HEK293T (cell line): ENCODE data around the gene SAA4.

Source experiments
- CTCF ChIA-PET: fragments of 350-600 bp; formaldehyde crosslinking; extraction: SDS; loops from one replicate; lab custom pipeline; 2021; ENCODE audit warnings: antibody characterized with exemption, inconsistent platforms; lab: Yijun Ruan, JAX
- POLR2A ChIA-PET: fragments of 350-600 bp; formaldehyde crosslinking; extraction: SDS; loops from one replicate; lab custom pipeline; 2020; ENCODE audit warnings: antibody characterized with exemption, inconsistent platforms; lab: Yijun Ruan, JAX
- DNase-seq: peaks from one replicate; pipeline ENCODE4 v3.0.0; 2012; ENCODE audit warnings: mixed read lengths; ENCODE audit errors: extremely low spot score
- ARNT ChIP-seq: fragments of 450-650 bp; IDR thresholded peaks from 2 replicates; pipeline ENCODE4 v1.6.1; 2017; ENCODE audit warnings: mild to moderate bottlenecking
- BHLHE40 ChIP-seq: fragments of 450-650 bp; IDR thresholded peaks from 2 replicates; pipeline ENCODE4 v1.6.1; 2016; ENCODE audit warnings: mild to moderate bottlenecking, moderate library complexity, borderline replicate concordance
- CTBP1 ChIP-seq: fragments of 450-650 bp; IDR thresholded peaks from 2 replicates; pipeline ENCODE4 v1.6.1; 2016; ENCODE audit warnings: borderline replicate concordance
- ELF4 ChIP-seq: fragments of 450-650 bp; IDR thresholded peaks from 2 replicates; pipeline ENCODE4 v1.6.1; 2017; ENCODE audit warnings: antibody characterized with exemption
- FOXA1 ChIP-seq: fragments of 450-650 bp; IDR thresholded peaks from 2 replicates; pipeline ENCODE4 v1.6.1; 2016; ENCODE audit warnings: mild to moderate bottlenecking
- FOXK2 ChIP-seq: fragments of 450-650 bp; IDR thresholded peaks from 2 replicates; pipeline ENCODE4 v1.6.1; 2016; ENCODE audit warnings: mild to moderate bottlenecking
- FOXM1 ChIP-seq: fragments of 450-650 bp; IDR thresholded peaks from 2 replicates; pipeline ENCODE4 v1.6.1; 2017; ENCODE audit warnings: mild to moderate bottlenecking, borderline replicate concordance
- HDGF ChIP-seq: fragments of 450-650 bp; IDR thresholded peaks from 2 replicates; pipeline ENCODE4 v1.6.1; 2017; ENCODE audit warnings: antibody characterized with exemption, borderline replicate concordance
- L3MBTL2 ChIP-seq: fragments of 450-650 bp; conservative IDR thresholded peaks from 2 replicates; pipeline ENCODE4 v1.6.1; 2016; ENCODE audit warnings: mild to moderate bottlenecking
- LEF1 ChIP-seq: fragments of 450-650 bp; IDR thresholded peaks from 2 replicates; pipeline ENCODE4 v1.6.1; 2017; ENCODE audit warnings: mild to moderate bottlenecking, borderline replicate concordance
- NFRKB ChIP-seq: fragments of 450-650 bp; IDR thresholded peaks from 2 replicates; pipeline ENCODE4 v1.6.1; 2016; ENCODE audit warnings: mild to moderate bottlenecking, moderate library complexity
- PKNOX1 ChIP-seq: fragments of 450-650 bp; IDR thresholded peaks from 2 replicates; pipeline ENCODE4 v1.6.1; 2016
- SP1 ChIP-seq: fragments of 450-650 bp; IDR thresholded peaks from 2 replicates; pipeline ENCODE4 v1.6.1; 2017
- SUZ12 ChIP-seq: fragments of 450-650 bp; IDR thresholded peaks from 2 replicates; pipeline ENCODE4 v1.6.1; 2016; ENCODE audit warnings: mild to moderate bottlenecking
- TARDBP ChIP-seq: fragments of 450-650 bp; IDR thresholded peaks from 2 replicates; pipeline ENCODE4 v1.6.1; 2016
- ZNF384 ChIP-seq: fragments of 450-650 bp; IDR thresholded peaks from 2 replicates; pipeline ENCODE4 v1.6.1; 2016

The SAA4 gene

GRCh38 chr11:18236664-18237356, at the start of gene SAA4:
Gene SAA4 (minus strand): TSS chr11:18236802. CDS start chr11:18235926, 876 bp downstream.
- TF ChIP-seq SP1: no peak
- TF ChIP-seq PKNOX1: no peak
- TF ChIP-seq LEF1: no peak
- TF ChIP-seq ZNF384: no peak
- ChIA-PET CTCF (interaction anchor here (0.7 kb wide), 1 partner anchor 33 kb away, joined by 3 read pairs; no protein-coding TSS in a partner anchor), POLR2A (no interaction called here)
- no peak for DNase-seq

GRCh38 chr11:18285841-18286240, 49.2 kb upstream of the SAA4 start:
- TF ChIP-seq TARDBP: no peak
- TF ChIP-seq SP1: no peak
- TF ChIP-seq ELF4: no peak
- TF ChIP-seq ARNT: no peak
- no peak for TF ChIP-seq FOXK2
- TF ChIP-seq L3MBTL2: no peak
- no peak for TF ChIP-seq CTBP1
- no peak for TF ChIP-seq FOXA1
- TF ChIP-seq HDGF: no peak
- ChIA-PET POLR2A (no interaction called here), CTCF (no interaction called here)
- no peak for DNase-seq

- ChIA-PET POLR2A (no interaction called here), CTCF (interaction anchor here (0.7 kb wide), 1 partner anchor 631 kb away, joined by 3 read pairs; no protein-coding TSS in a partner anchor)
- TF ChIP-seq SP1 (no peak), HDGF (no peak), FOXK2 (no peak), ARNT (no peak), PKNOX1 (no peak)
- DNase-seq: no peak
These were observed 46.0 kb upstream of the SAA4 start for GRCh38 chr11:18282626-18283025.

- POLR2A ChIA-PET: no interaction called here
- TF ChIP-seq SP1: no peak
- no peak for TF ChIP-seq ZNF384
- TF ChIP-seq FOXM1: no peak
- no peak for TF ChIP-seq HDGF
- TF ChIP-seq L3MBTL2: no peak
- no peak for TF ChIP-seq BHLHE40
- no peak for TF ChIP-seq CTBP1
- TF ChIP-seq LEF1: no peak
- no peak for TF ChIP-seq NFRKB
- no peak for DNase-seq
- CTCF ChIA-PET: no interaction called here
These were observed 43.9 kb upstream of the SAA4 start for GRCh38 chr11:18280438-18281045.

GRCh38 chr11:18277565-18278271, 41.1 kb upstream of the SAA4 start:
- no peak for TF ChIP-seq LEF1
- no peak for TF ChIP-seq FOXA1
- no peak for TF ChIP-seq HDGF
- TF ChIP-seq FOXM1: no peak
- TF ChIP-seq ARNT: no peak
- no peak for TF ChIP-seq SUZ12
- no peak for TF ChIP-seq ELF4
- TF ChIP-seq PKNOX1: no peak
- no peak for TF ChIP-seq TARDBP
- TF ChIP-seq ZNF384: no peak
- TF ChIP-seq SP1: no peak
- no peak for TF ChIP-seq FOXK2
- no peak for TF ChIP-seq L3MBTL2
- no peak for TF ChIP-seq CTBP1
- POLR2A ChIA-PET: no interaction called here
- no peak for DNase-seq
- CTCF ChIA-PET: no interaction called here

GRCh38 chr11:18271206-18271605, 34.6 kb upstream of the SAA4 start:
- POLR2A ChIA-PET: no interaction called here
- CTCF ChIA-PET: no interaction called here
- TF ChIP-seq SP1: no peak
- no peak for TF ChIP-seq FOXK2
- no peak for TF ChIP-seq ARNT
- no peak for TF ChIP-seq L3MBTL2
- TF ChIP-seq BHLHE40: no peak
- TF ChIP-seq LEF1: no peak
- TF ChIP-seq FOXM1: no peak
- TF ChIP-seq HDGF: no peak
- no peak for TF ChIP-seq TARDBP
- TF ChIP-seq SUZ12: no peak
- no peak for TF ChIP-seq ZNF384
- TF ChIP-seq ELF4: no peak
- no peak for TF ChIP-seq FOXA1
- no peak for TF ChIP-seq PKNOX1
- DNase-seq: no peak
